HEK293 (cell line): ENCODE results near the gene C19orf18.
A peak's percentile ranks its signal among the peaks of the same experiment; 100 is the strongest.

ENCODE experiments used
- CTCF ChIA-PET: fragments of 350-600 bp; formaldehyde crosslinking; extraction: SDS; loops from one replicate; lab custom pipeline; 2021; ENCODE audit warnings: antibody characterized with exemption; lab: Yijun Ruan, JAX
- POLR2A ChIA-PET: fragments of 300-600 bp; formaldehyde crosslinking; extraction: SDS; loops from one replicate; lab custom pipeline; 2020; ENCODE audit warnings: antibody characterized with exemption, inconsistent platforms; lab: Yijun Ruan, JAX
- H3K27ac ChIP-seq: fragments of 200-500 bp; sonication (Bioruptor generic); 2 replicates; pipeline ENCODE4 v1.5.1; 2014; ENCODE audit warnings: low read depth, low read length, control low read depth, inconsistent platforms; ENCODE audit errors: extremely low read depth
- H3K36me3 ChIP-seq, 2 experiments: fragments of 200-500 bp in 1 of 2; sonication (Bioruptor generic) in 1 of 2; 1 replicate in 1 of 2; 2 replicates in 1 of 2; pipeline ENCODE4 v1.5.1; 2014 to 2017; ENCODE audit warnings: inconsistent platforms in 2 of 2, low read length in 2 of 2; ENCODE audit not compliant: control insufficient read depth in 2 of 2, insufficient read depth in 1 of 2
- H3K4me1 ChIP-seq: fragments of 200-500 bp; sonication (Bioruptor generic); 2 replicates; pipeline ENCODE4 v1.5.1; 2014; ENCODE audit warnings: mild to moderate bottlenecking, low read length, inconsistent platforms; ENCODE audit not compliant: control insufficient read depth, insufficient read depth
- H3K4me3 ChIP-seq: 2 replicates; pipeline ENCODE4 v1.5.1; 2011; ENCODE audit warnings: low read depth, mild to moderate bottlenecking, control low read depth, low read length, moderate library complexity
- H3K9me3 ChIP-seq: fragments of 200-500 bp; sonication (Bioruptor generic); 2 replicates; pipeline ENCODE4 v1.5.1; 2014; ENCODE audit warnings: low read depth, low read length, inconsistent platforms; ENCODE audit not compliant: control insufficient read depth, insufficient read depth
- BCL11A ChIP-seq: fragments of 450-650 bp; formaldehyde crosslinking; IDR thresholded peaks from 2 replicates; pipeline ENCODE4 v1.5.1; 2016; ENCODE audit warnings: low read depth, missing biosample characterization, missing genetic modification characterization
- HOXD13 ChIP-seq: sonication (generic); formaldehyde crosslinking; IDR thresholded peaks from 2 replicates; pipeline ENCODE4 v1.8.0; 2022; ENCODE audit warnings: missing genetic modification reagents, borderline replicate concordance
- MZF1 ChIP-seq: fragments of 450-650 bp; formaldehyde crosslinking; IDR thresholded peaks from 2 replicates; pipeline ENCODE4 v1.5.1; 2017; ENCODE audit warnings: missing biosample characterization, missing genetic modification characterization, borderline replicate concordance
- PRDM1 ChIP-seq: fragments of 450-650 bp; formaldehyde crosslinking; IDR thresholded peaks from 2 replicates; pipeline ENCODE4; 2016; ENCODE audit warnings: missing biosample characterization, missing genetic modification characterization
- SP3 ChIP-seq: fragments of 450-650 bp; formaldehyde crosslinking; IDR thresholded peaks from 2 replicates; pipeline ENCODE4 v1.5.1; 2016; ENCODE audit warnings: missing biosample characterization, missing genetic modification characterization
- ZNF202 ChIP-seq: fragments of 450-650 bp; formaldehyde crosslinking; IDR thresholded peaks from 2 replicates; pipeline ENCODE4 v1.5.1; 2016; ENCODE audit warnings: missing biosample characterization, missing genetic modification characterization, borderline replicate concordance
- ZNF335 ChIP-seq: fragments of 450-650 bp; formaldehyde crosslinking; conservative IDR thresholded peaks from 2 replicates; pipeline ENCODE4 v1.5.1; 2016; ENCODE audit warnings: missing biosample characterization, missing genetic modification characterization
- ZNF341 ChIP-seq: fragments of 450-650 bp; formaldehyde crosslinking; IDR thresholded peaks from 2 replicates; pipeline ENCODE4; 2016; ENCODE audit warnings: low read depth, missing biosample characterization, missing genetic modification characterization
- ZNF354C ChIP-seq: fragments of 450-650 bp; formaldehyde crosslinking; IDR thresholded peaks from 2 replicates; pipeline ENCODE4 v1.5.1; 2016; ENCODE audit warnings: missing biosample characterization, missing genetic modification characterization, low read depth, borderline replicate concordance
- ZNF391 ChIP-seq: fragments of 450-650 bp; formaldehyde crosslinking; IDR thresholded peaks from 2 replicates; pipeline ENCODE4 v1.5.1; 2016; ENCODE audit warnings: low read depth, missing biosample characterization, missing genetic modification characterization, borderline replicate concordance
- ZNF544 ChIP-seq: fragments of 450-650 bp; formaldehyde crosslinking; IDR thresholded peaks from 2 replicates; pipeline ENCODE4 v1.5.0; 2017; ENCODE audit warnings: missing biosample characterization, missing genetic modification characterization
- ZNF621 ChIP-seq: fragments of 450-650 bp; formaldehyde crosslinking; IDR thresholded peaks from 2 replicates; pipeline ENCODE4 v1.5.1; 2017; ENCODE audit warnings: missing biosample characterization, missing genetic modification characterization
- ZNF701 ChIP-seq: fragments of 450-650 bp; formaldehyde crosslinking; IDR thresholded peaks from 2 replicates; pipeline ENCODE4 v1.5.1; 2016; ENCODE audit warnings: missing biosample characterization, missing genetic modification characterization
- ZNF785 ChIP-seq: fragments of 450-650 bp; formaldehyde crosslinking; IDR thresholded peaks from 2 replicates; pipeline ENCODE4 v1.5.1; 2016; ENCODE audit warnings: missing biosample characterization, missing genetic modification characterization
- ZSCAN16 ChIP-seq: fragments of 450-650 bp; formaldehyde crosslinking; IDR thresholded peaks from 2 replicates; pipeline ENCODE4 v1.5.1; 2016; ENCODE audit warnings: missing biosample characterization, missing genetic modification characterization
- ZSCAN30 ChIP-seq: fragments of 450-650 bp; IDR thresholded peaks from 2 replicates; pipeline ENCODE4 v1.5.1; 2018; ENCODE audit warnings: missing biosample characterization, mild to moderate bottlenecking, missing genetic modification characterization, moderate library complexity
- TF ChIP-seq, protein P1 (sequence below): sonication (generic); formaldehyde crosslinking; IDR thresholded peaks from 2 replicates; pipeline ENCODE4 v1.8.1; 2022; ENCODE audit warnings: mild to moderate bottlenecking, moderate library complexity, missing genetic modification reagents
- TF ChIP-seq, protein P2 (sequence below): fragments of 450-650 bp; formaldehyde crosslinking; IDR thresholded peaks from 2 replicates; pipeline ENCODE4 v1.5.1; 2016; ENCODE audit warnings: missing biosample characterization, missing genetic modification characterization
- TF ChIP-seq, protein P3 (sequence below): fragments of 450-650 bp; formaldehyde crosslinking; IDR thresholded peaks from 2 replicates; pipeline ENCODE4 v1.5.1; 2016; ENCODE audit warnings: missing biosample characterization, missing genetic modification characterization

The C19orf18 gene

DNA sequence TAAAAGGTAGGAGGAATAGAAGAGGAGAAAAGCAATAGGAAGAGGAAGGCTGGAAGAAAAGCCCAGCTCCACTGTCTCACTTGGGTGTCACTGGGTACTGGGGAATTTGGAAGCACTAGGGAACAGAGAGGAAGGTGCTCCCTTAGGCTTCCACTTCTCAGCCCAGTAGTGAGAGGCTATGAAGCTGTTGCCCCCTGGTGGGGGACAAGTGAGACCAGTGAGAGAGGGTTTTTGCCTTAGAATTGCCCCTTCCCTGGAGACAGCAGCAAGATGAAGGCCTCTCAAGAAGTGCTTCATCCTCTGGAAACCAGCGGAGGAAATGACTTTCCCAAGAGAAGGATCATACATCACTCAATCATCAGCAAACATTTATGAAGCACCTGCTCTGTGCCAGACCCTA is 33.0 kb upstream of the C19orf18 start:
- TF ChIP-seq ZSCAN16 (tag by site-specific recombination) (no peak), ZNF701 (no peak), MZF1 (tag by site-specific recombination) (no peak), ZNF354C (no peak), ZNF621 (tag by site-specific recombination) (no peak), HOXD13 (CRISPR knock-in tag) (no peak)
- H3K4me1 ChIP-seq: peaks cover 4% of the 10 kb centered on the region
- peaks cover 5% of the 10 kb centered on the region for H3K9me3 ChIP-seq
- no peak overlapping the region for H3K4me3 ChIP-seq
- ChIA-PET POLR2A (no interaction called here), CTCF (interaction anchor here (0.6 kb wide), 2 partner anchors 16 to 29 kb away, joined by 3 to 4 read pairs; no protein-coding TSS in a partner anchor)
- peaks cover 4 to 32% of the 10 kb centered on the region in 2 experiments; a peak in 2 of 3 replicates for H3K36me3 ChIP-seq
- no peak overlapping the region for H3K27ac ChIP-seq

DNA sequence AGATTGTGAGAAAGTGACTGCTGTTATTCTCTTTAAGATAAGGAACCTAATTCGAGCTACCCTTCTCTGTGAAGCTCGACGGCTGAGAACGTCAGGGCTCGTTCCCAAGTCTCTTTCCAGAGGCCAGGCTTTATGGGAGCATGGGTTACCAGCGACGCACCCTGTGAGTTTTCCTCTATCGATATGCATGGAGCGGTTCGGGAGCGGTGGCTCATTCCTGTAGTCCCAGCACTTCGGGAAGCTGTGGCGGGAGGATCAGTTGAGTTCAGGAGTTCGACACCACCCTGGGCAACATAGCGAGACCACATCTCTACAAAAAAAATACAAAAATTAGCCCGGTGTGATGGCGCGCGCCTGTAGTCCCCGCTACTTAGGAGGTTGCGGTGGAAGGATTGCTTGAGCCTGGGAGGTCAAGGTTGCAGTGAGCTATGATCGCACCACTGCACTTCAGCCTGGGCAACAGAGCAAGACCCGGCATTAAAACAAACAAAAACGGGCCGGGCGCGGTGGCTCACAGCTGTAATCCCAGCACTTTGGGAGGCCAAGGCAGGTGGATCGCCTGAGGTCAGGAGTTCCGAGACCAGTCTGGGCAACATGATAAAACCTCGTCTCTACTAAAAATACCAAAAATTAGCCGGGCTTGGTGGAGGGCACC is 29.0 kb upstream of the C19orf18 start:
- H3K9me3 ChIP-seq: peaks cover 16% of the 10 kb centered on the region
- peaks cover 34 to 65% of the 10 kb centered on the region in 2 experiments for H3K36me3 ChIP-seq
- TF ChIP-seq, protein P1, sequence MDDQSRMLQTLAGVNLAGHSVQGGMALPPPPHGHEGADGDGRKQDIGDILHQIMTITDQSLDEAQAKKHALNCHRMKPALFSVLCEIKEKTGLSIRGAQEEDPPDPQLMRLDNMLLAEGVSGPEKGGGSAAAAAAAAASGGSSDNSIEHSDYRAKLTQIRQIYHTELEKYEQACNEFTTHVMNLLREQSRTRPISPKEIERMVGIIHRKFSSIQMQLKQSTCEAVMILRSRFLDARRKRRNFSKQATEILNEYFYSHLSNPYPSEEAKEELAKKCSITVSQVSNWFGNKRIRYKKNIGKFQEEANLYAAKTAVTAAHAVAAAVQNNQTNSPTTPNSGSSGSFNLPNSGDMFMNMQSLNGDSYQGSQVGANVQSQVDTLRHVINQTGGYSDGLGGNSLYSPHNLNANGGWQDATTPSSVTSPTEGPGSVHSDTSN (CRISPR knock-in tag): no peak
- TF ChIP-seq ZNF341 (tag by site-specific recombination): no peak
- TF ChIP-seq SP3 (tag by site-specific recombination): no peak
- TF ChIP-seq, protein P2, sequence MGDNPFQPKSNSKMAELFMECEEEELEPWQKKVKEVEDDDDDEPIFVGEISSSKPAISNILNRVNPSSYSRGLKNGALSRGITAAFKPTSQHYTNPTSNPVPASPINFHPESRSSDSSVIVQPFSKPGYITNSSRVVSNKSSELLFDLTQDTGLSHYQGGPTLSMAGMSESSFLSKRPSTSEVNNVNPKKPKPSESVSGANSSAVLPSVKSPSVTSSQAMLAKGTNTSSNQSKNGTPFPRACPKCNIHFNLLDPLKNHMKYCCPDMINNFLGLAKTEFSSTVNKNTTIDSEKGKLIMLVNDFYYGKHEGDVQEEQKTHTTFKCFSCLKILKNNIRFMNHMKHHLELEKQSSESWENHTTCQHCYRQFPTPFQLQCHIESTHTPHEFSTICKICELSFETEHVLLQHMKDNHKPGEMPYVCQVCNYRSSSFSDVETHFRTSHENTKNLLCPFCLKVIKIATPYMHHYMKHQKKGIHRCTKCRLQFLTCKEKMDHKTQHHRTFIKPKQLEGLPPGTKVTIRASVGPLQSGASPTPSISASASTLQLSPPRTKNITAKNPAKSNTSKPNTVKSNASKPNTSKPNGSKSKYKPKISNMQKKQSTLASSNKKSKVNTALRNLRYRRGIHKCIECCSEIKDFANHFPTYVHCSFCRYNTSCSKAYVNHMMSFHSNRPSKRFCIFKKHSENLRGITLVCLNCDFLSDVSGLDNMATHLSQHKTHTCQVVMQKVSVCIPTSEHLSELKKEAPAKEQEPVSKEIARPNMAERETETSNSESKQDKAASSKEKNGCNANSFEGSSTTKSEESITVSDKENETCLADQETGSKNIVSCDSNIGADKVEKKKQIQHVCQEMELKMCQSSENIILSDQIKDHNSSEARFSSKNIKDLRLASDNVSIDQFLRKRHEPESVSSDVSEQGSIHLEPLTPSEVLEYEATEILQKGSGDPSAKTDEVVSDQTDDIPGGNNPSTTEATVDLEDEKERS (tag by site-specific recombination): 0 out of 2 replicates have a peak, but pooled peaks have one; percentile 2
- TF ChIP-seq ZNF544 (tag by site-specific recombination): no peak
- TF ChIP-seq HOXD13 (CRISPR knock-in tag): peak; percentile 45; the same call in 1 of the 2 replicates
- TF ChIP-seq ZNF785 (tag by site-specific recombination): no peak
- 0 out of 2 replicates have a peak, but pooled peaks have one; percentile 3 for TF ChIP-seq ZSCAN30 (tag by site-specific recombination)
- TF ChIP-seq BCL11A (tag by site-specific recombination): no peak
- no peak for TF ChIP-seq PRDM1 (tag by site-specific recombination)
- TF ChIP-seq, protein P3, sequence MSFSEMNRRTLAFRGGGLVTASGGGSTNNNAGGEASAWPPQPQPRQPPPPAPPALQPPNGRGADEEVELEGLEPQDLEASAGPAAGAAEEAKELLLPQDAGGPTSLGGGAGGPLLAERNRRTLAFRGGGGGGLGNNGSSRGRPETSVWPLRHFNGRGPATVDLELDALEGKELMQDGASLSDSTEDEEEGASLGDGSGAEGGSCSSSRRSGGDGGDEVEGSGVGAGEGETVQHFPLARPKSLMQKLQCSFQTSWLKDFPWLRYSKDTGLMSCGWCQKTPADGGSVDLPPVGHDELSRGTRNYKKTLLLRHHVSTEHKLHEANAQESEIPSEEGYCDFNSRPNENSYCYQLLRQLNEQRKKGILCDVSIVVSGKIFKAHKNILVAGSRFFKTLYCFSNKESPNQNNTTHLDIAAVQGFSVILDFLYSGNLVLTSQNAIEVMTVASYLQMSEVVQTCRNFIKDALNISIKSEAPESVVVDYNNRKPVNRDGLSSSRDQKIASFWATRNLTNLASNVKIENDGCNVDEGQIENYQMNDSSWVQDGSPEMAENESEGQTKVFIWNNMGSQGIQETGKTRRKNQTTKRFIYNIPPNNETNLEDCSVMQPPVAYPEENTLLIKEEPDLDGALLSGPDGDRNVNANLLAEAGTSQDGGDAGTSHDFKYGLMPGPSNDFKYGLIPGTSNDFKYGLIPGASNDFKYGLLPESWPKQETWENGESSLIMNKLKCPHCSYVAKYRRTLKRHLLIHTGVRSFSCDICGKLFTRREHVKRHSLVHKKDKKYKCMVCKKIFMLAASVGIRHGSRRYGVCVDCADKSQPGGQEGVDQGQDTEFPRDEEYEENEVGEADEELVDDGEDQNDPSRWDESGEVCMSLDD: no peak
- TF ChIP-seq ZNF202 (tag by site-specific recombination): no peak
- TF ChIP-seq ZNF391 (tag by site-specific recombination): no peak
- no peak for TF ChIP-seq ZNF335 (tag by site-specific recombination)
- peaks cover 4% of the 10 kb centered on the region for H3K4me1 ChIP-seq
- ChIA-PET CTCF (interaction anchor here (0.6 to 0.9 kb wide), 3 partner anchors 268 to 1724 kb away, joined by 3 to 5 read pairs (median 4); no protein-coding TSS in a partner anchor), POLR2A (interaction anchor here (0.5 to 2.0 kb wide), 18 partner anchors 9 to 614 kb away, joined by 3 to 12 read pairs (median 3); partner anchors contain the start of genes ZBTB45, ZNF135, ZNF417 and ZNF497)
- H3K27ac ChIP-seq: peak overlapping the region; percentile 83; the same call in 1 of the 2 replicates
- H3K4me3 ChIP-seq: peak overlapping the region; percentile 99
